ENCODE measurements around the gene ATP6V0E1. TPM values are rescaled to one million over a fixed set of nuclear protein-coding genes. Genes with fewer than 3 reads are reported as not detected.

ATP6V0E1 gene
- total RNA-seq, 1 experiment from 2014 or later = 332 TPM

GRCh38 chr5:173012882-173013281, 29.3 kb downstream of the ATP6V0E1 start:
- no peak for ATAC-seq
- Histone ChIP-seq H3K27ac (ENCODE audit: low read length) (no peak overlapping the region), H3K4me3 (ENCODE audit: low read depth in 2 of 2, low read length in 2 of 2) (no peak overlapping the region), H3K4me1 (ENCODE audit: control insufficient read depth, insufficient read depth, low read length) (peaks cover 25% of the 10 kb centered on the region), H3K27me3 (ENCODE audit: control insufficient read depth, insufficient read depth, low read length) (no peaks in the 10 kb centered on the region), H3K9me3 (ENCODE audit: control insufficient read depth, insufficient read depth, low read depth, low read length) (no peaks in the 10 kb centered on the region), H3K36me3 (ENCODE audit: control insufficient read depth, insufficient read depth, low read length) (no peaks in the 10 kb centered on the region)
- POLR2A ChIA-PET = interaction anchor here (0.6 kb wide), 1 partner anchor 88 kb away, joined by 3 read pairs; no protein-coding TSS in a partner anchor
- CTCF ChIA-PET = interaction anchor here (0.6 kb wide), 2 partner anchors 34 to 269 kb away, joined by 3 to 4 read pairs; no protein-coding TSS in a partner anchor
- DNase-seq (ENCODE audit: low read depth, low spot score) = no peak
- TF ChIP-seq CTCF (IDR thresholded peaks at IDR 0.05) (no peak), POLR2AphosphoS5 (IDR thresholded peaks at IDR 0.05; ENCODE audit: low read depth, low read length) (no peak), SIN3A (IDR thresholded peaks at IDR 0.05; ENCODE audit: borderline replicate concordance, insufficient read depth, low read depth, low read length) (no peak), TCF7L2 (IDR thresholded peaks at IDR 0.05; ENCODE audit: low read depth, low read length) (no peak)
- no TSS peak for BruUV-seq (replicated peaks)
- intact Hi-C loops (cut with micrococcal nuclease; ENCODE audit: unreplicated experiment) = no loop called here
- in situ Hi-C loops (cut with HindIII; ENCODE audit: low pct_unique_long_range_greater_than_20kb, low sequenced_read_pairs) = no loop called here

DNA sequence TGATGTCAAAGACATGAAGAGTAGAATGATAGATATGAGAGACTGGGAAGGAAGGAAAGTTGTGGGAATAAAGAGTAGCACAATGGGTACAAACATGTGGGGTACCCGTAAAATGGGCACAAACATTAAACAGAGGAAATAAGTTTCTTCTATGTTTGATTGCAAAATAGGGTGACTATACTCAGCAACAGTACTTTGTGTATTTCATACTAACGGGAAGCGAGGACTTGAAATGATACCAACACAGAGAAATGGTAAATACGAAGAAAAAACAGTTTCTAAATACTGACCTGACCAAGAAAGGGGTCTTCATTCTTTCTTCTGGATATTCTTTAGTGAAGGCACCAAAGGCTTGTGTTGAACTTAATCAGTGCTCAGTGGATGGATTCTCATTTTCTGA, 31.1 kb downstream of the ATP6V0E1 start:
- POLR2A ChIA-PET = no interaction called here
- no peaks in the 10 kb centered on the region for H3K9me3 ChIP-seq (ENCODE audit: control insufficient read depth, insufficient read depth, low read depth, low read length)
- TF ChIP-seq POLR2AphosphoS5 (IDR thresholded peaks at IDR 0.05; ENCODE audit: low read depth, low read length) (no peak), SIN3A (IDR thresholded peaks at IDR 0.05; ENCODE audit: borderline replicate concordance, insufficient read depth, low read depth, low read length) (no peak), REST (IDR thresholded peaks at IDR 0.05; ENCODE audit: insufficient read depth in 1 of 2, low read depth in 2 of 2, low read length in 1 of 2) (no peak), TCF7L2 (IDR thresholded peaks at IDR 0.05; ENCODE audit: low read depth, low read length) (no peak), CTCF (IDR thresholded peaks at IDR 0.05) (no peak)
- intact Hi-C loops (cut with micrococcal nuclease; ENCODE audit: unreplicated experiment) (no loop called here), in situ Hi-C loops (cut with HindIII; ENCODE audit: low pct_unique_long_range_greater_than_20kb, low sequenced_read_pairs) (no loop called here)
- CTCF ChIA-PET = no interaction called here
- H3K36me3 ChIP-seq (ENCODE audit: control insufficient read depth, insufficient read depth, low read length) = no peaks in the 10 kb centered on the region
- ATAC-seq (no peak), DNase-seq (ENCODE audit: low read depth, low spot score) (no peak)
- 0 out of 2 replicates have a peak overlapping the region, but pooled peaks have one; percentile 15 for H3K27ac ChIP-seq (ENCODE audit: low read length)
- BruUV-seq (replicated peaks) = no TSS peak
- peaks cover 25% of the 10 kb centered on the region for H3K4me1 ChIP-seq (ENCODE audit: control insufficient read depth, insufficient read depth, low read length)
- no peaks in the 10 kb centered on the region for H3K27me3 ChIP-seq (ENCODE audit: control insufficient read depth, insufficient read depth, low read length)
- no peak overlapping the region for H3K4me3 ChIP-seq (ENCODE audit: low read depth in 2 of 2, low read length in 2 of 2)
